HL-60/S4 (cell line): ENCODE measurements around the gene DTNBP1.

ENCODE experiments used
- in situ Hi-C: fragments of 300-500 bp; cut with MboI; formaldehyde crosslinking; loops from 2 replicates; pipeline ENCODE4 v1.14.3; 2022; ENCODE audit warnings: low sequenced_read_pairs

Gene DTNBP1

GRCh38 chr6:15594512-15595259, 68.1 kb downstream of the DTNBP1 start:
- in situ Hi-C loops, result no loop called here

DNA sequence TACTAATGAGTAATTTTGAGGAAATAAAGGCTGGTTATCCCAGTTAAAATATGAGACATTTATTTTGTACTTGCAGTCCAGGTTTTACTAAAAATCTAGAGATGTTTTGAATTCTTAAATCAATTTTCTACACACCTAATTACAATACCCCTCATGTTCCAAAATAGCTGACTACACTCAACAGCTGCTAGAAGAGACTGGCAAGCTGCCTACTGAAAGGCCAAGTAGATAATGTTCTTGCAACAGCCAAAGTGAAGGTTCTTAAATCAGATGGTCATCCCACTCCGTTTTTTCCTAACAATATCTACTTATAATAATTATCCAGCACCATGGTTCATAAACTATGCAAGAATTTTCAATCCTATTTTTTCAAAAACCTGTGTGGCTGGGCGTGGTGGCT, 69.0 kb downstream of the DTNBP1 start:
- in situ Hi-C loops, result no loop called here

DNA sequence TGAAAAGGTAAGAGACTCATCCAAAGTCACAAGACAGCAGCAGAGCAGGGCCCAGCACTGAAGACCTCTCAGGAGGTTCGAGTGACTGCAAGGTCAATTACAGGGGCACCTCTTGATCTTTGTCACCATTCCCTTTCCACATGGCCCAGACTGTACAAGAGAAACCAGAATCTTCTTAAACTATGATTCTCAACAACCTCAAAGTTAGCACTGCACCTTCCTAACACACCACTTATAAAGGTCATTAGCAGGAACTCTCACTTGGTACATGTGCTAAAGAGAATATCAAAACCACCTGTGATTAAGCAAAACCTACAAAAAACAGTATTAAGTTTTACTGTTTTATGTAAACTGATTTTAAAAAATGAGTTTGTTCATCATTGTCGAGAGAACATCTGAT, 70.2 kb downstream of the DTNBP1 start:
- in situ Hi-C loops, result no loop called here

GRCh38 chr6:15588971-15589634, 73.7 kb downstream of the DTNBP1 start:
- in situ Hi-C loops, result no loop called here

DNA sequence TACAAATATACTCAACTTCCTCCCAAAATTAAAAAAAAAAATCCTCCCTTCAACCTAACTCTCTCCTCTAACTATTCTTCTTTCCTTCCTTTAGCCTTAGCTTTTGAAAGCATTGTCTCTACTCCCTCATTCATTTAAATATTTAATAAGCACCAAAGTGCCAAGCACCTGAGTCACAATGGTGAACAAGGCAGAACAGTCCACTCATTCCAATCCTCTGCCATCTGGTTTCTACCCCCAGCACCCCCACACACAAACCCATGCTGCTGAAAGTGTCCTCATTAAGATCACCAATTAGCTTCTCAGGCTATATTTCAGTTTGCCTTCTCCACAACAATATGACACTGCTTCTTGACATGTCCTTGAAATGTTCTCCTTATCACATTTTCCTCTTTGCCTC, 76.3 kb downstream of the DTNBP1 start:
- in situ Hi-C loops, result no loop called here

DNA sequence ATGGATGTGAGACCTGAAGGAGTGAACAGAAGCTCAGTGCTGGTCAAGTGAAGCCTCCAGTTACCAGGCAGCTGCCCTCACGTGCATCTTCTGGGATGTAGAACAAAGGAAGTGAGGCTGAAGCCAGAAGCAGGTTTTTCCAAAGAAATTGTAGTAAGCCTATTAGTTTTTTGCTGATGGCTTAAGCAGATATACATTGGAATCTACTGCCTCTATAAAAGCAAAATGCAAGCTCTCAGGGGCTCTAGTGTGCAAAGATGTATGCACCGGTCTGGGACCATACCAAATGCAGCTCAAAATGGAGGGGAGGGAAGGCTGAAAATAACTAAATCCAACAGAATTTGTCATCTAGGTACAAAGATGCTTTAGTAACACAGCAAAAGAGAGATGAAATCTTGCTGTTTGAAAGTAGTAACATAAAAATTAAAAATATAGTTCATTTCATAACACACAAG, 77.0 kb downstream of the DTNBP1 start:
- in situ Hi-C loops, result no loop called here

DNA sequence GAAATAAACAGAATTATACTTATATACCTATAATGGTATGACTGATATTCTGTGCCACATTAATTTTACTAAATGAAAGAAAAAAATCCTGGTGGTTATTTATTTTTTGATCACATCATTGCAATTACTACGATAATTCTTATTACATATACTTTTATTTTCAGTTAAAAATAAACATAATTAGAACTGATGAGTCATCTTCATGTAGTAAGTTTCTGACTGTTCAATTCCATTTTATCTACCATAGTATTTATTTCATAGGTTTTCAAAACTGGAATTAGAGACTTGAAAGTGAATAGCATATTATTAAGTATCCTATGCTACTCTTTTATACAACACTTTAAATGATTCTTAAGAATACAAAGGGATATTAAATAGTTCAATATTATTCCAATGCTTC, 80.3 kb downstream of the DTNBP1 start:
- in situ Hi-C loops, result no loop called here

GRCh38 chr6:15581751-15582150, 81.1 kb downstream of the DTNBP1 start:
- in situ Hi-C loops, result no loop called here

DNA sequence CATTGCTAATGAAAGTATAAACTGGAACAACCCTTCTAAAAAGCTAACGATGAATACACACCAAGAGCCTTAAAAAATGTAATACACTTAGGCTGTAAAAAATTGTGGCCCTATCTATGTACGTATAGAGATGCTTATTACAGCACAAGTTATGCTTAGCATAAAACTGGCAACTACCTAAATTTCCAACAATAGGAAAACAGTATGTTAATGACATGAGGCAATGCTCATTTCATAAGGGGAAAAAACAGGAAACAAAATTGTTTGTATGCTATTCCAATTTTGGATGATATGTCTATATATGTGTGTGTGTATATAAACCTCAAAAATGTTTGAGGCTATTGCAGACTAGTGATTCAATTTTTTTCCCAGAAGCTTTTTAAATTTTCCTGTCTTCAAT, 82.5 kb downstream of the DTNBP1 start:
- in situ Hi-C loops, result no loop called here

DNA sequence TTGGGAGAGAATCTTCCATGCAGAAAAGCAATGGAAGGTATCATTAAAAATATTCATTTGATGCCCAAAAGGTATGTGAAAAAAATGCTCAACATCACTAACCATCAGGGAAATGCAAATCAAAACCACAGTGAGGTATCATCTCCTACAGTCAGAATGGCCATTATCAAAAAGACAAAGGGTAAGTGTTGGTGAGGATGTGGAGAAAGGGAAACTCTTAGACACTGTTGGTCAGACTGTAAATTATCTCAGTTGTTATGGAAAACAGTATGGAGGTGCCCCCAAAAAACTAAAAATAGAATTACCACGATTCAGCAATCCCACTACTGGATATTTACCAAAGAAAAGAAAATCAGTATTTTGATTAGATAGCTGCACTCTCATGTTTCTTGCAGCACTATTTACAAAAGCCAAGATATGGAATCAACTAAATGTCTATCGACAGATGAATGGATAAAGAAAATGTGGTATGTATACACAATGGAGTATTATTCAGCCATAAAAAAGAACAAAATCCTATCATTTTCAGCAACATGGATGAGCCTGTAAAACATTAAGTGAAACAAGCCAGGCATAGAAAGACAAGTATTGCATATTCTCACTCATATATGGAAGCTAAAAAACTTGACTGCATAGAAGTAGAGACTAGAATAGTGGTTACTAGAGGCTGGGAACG, 84.0 kb downstream of the DTNBP1 start:
- in situ Hi-C loops, result no loop called here

GRCh38 chr6:15577550-15578171, 85.2 kb downstream of the DTNBP1 start:
- in situ Hi-C loops, result no loop called here

- in situ Hi-C loops, result no loop called here
These were observed 85.7 kb downstream of the DTNBP1 start for GRCh38 chr6:15577106-15577505.

GRCh38 chr6:15575357-15576033, 87.3 kb downstream of the DTNBP1 start:
- in situ Hi-C loops, result no loop called here

DNA sequence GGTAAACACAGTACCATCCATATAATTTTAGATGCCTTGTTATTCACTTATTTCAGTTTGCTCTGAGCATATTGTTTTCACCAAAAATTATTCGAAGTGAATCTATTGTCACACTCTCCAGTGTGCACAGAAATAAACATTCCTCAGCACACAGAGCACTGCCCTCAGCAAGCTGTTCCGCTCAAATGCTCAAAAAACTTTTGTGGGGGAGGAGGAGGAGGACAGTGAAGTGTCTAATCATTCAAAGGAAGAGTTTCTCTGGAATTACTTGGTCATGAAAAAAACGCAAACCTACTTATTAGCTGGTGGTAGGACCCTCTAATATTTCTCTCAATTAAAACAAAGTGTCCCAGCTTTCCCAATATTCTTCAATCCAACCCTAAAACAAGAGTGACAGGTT, 88.3 kb downstream of the DTNBP1 start:
- in situ Hi-C loops, result no loop called here

GRCh38 chr6:15574023-15574422, 88.8 kb downstream of the DTNBP1 start:
- in situ Hi-C loops, result no loop called here

DNA sequence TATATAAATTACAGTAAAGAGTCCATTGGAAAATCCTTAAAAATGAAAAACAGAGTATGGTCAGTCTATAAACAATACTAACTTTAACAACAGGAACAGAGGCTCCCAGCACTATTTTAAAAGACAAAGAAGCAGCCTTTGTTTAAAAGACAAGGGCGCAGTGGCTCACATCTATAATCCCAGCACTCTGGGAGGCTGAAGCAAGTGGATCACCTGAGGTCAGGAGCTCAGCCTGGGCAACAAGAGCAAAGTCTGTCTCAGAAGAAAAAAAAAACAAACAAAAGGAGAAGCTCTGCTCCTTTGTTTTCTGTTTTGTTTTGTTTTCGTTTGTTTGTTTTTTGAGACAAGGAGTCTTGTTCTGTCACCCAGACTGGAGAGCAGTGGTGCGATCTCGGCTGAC, 89.4 kb downstream of the DTNBP1 start:
- in situ Hi-C loops, result no loop called here

DNA sequence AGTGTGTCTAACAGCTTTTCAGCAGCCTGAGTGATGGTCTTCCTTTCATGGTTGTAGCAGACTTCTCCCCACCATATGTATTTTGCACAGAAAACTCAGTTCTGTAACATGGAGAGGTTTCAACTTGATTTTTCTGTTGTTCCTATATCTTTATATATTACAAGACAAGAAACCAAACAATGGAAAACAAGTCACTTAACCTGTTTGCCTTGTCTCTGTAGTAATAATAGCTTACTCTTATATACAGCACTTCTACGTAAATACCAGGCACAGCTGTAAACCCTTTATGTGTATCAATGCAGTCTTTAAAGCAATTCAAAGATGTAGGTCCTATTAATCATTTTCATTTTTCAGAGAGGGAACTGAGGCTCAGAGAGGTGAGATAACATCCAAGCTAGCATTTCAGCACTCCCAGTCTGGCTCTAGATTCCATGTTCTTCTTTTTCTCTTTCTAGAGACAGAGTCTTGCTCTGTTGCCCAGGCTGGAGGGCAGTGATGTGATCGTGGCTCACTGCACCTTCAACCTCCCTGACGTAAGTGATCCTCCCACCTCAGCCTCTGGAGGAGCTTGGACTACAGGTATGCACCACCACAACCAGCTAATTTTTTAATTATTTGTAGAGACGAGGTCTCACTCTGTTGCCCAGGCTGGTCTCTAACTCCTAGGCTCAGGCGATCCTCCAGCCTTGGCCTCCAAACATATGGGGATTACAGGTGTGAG, 90.4 kb downstream of the DTNBP1 start:
- in situ Hi-C loops, result no loop called here

GRCh38 chr6:15570171-15570570, 92.7 kb downstream of the DTNBP1 start:
- in situ Hi-C loops, result no loop called here

DNA sequence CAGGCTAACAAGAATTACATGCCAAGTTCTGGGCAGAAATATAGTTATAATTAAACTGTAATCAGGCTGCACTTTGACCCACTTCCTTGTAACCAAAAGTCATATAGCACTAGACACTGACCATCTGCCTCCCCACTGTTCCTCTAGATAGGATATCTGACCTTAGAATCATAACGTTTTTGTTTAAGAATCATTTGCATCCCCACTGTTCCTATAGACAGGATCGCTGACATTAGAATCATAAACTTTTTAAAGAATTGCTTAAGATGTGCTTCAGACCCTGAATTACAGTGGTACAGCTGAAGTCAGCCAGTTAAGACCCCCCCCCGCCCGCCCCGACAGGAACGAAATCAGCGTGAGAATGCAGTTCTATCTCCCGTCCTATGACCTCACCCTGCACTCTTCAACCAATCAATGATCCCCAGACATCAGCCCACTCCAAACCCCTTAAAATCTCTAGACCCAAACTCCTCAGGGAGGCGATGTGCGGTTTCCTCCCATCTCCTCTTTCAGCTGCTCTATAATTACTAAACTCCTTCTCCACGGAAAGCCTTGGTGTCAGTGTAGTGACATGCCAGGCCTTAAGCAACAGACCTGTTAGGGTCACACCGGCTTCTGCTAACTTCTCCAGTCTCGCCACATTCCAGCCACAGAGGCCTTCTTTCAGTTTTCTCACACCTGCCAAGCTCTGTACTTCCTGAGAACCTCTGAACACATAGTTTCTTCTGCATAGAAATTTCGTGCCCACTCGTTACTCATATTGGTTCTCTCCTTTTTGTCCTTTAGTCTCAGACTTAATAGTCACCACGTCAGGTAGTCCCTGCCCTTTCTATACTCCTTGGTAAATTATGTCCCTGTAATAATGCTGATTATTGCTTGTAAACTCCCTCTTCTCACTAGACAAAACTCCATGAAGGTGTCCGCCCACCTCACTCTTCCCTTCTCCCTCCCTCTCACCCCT, 93.5 kb downstream of the DTNBP1 start:
- in situ Hi-C loops, result no loop called here
